ENCODE data around the gene NQO2.
"Not testable (repeated sequence)": the region's sequence is repeated elsewhere in the genome, so short reads cannot be mapped to it uniquely, and the experiment has no call there.

GRCh38 chr6:3003226-3003625, 3.5 kb downstream of the NQO2 start:
- TF ChIP-seq, protein P1, sequence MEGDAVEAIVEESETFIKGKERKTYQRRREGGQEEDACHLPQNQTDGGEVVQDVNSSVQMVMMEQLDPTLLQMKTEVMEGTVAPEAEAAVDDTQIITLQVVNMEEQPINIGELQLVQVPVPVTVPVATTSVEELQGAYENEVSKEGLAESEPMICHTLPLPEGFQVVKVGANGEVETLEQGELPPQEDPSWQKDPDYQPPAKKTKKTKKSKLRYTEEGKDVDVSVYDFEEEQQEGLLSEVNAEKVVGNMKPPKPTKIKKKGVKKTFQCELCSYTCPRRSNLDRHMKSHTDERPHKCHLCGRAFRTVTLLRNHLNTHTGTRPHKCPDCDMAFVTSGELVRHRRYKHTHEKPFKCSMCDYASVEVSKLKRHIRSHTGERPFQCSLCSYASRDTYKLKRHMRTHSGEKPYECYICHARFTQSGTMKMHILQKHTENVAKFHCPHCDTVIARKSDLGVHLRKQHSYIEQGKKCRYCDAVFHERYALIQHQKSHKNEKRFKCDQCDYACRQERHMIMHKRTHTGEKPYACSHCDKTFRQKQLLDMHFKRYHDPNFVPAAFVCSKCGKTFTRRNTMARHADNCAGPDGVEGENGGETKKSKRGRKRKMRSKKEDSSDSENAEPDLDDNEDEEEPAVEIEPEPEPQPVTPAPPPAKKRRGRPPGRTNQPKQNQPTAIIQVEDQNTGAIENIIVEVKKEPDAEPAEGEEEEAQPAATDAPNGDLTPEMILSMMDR (IDR thresholded peaks at IDR 0.05) = not testable (repeated sequence)
- not testable (repeated sequence) for TF ChIP-seq POLR2A, POLR2AphosphoS5 (IDR thresholded peaks at IDR 0.05)

All from prostate gland (tissue), 2 donors.